ENCODE measurements around the gene A2M.

- TF ChIP-seq ZNF549 (tag by site-specific recombination; IDR thresholded peaks at IDR 0.05) (no peak), ZBTB11 (tag by site-specific recombination; conservative IDR thresholded peaks at IDR 0.05; ENCODE audit: low read depth) (peak; percentile 81), SETDB1 (IDR thresholded peaks at IDR 0.05; ENCODE audit: insufficient read length, low read length) (no peak), CTCF (tag by site-specific recombination; IDR thresholded peaks at IDR 0.05) (no peak), ZIC2 (tag by site-specific recombination; IDR thresholded peaks at IDR 0.05) (peak; percentile 37; the same call in 1 of the 2 replicates), ZNF792 (tag by site-specific recombination; IDR thresholded peaks at IDR 0.05) (no peak)
- TF ChIP-seq, protein P1, sequence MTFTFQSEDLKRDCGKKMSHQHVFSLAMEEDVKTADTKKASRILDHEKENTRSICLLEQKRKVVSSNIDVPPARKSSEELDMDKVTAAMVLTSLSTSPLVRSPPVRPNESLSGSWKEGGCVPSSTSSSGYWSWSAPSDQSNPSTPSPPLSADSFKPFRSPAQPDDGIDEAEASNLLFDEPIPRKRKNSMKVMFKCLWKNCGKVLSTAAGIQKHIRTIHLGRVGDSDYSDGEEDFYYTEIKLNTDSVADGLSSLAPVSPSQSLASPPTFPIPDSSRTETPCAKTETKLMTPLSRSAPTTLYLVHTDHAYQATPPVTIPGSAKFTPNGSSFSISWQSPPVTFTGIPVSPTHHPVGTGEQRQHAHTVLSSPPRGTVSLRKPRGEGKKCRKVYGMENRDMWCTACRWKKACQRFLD (tag by site-specific recombination; IDR thresholded peaks at IDR 0.05) = no peak
Measured at GRCh38 chr12:9064815-9065606, 50.7 kb downstream of the A2M start.

Data from HEK293 (cell line).